Activated CD8-positive, alpha-beta memory T cell treated with anti-CD3 and anti-CD28 coated beads for 36 hours (primary cell): ENCODE measurements around the gene ZNF264. TPM values are rescaled to one million over a fixed set of nuclear protein-coding genes. Genes with fewer than 3 reads are reported as not detected.
"Not testable (repeated sequence)": the region's sequence is repeated elsewhere in the genome, so short reads cannot be mapped to it uniquely, and the experiment has no call there.

Experiments
- CTCF ChIA-PET: fragments of 350-600 bp; sonication (Branson Sonifier 250); formaldehyde crosslinking; loops from one replicate; lab custom pipeline; 2021; ENCODE audit warnings: antibody characterized with exemption; lab: Charles Lee
- POLR2A ChIA-PET: fragments of 350-600 bp; sonication (Branson Sonifier 250); formaldehyde crosslinking; loops from one replicate; lab custom pipeline; 2021; ENCODE audit warnings: antibody characterized with exemption; lab: Charles Lee
- total RNA-seq, 2 experiments: library from RNA; stranded (reverse); gene quantifications; one replicate each; pipeline ENCODE4 v1.2.3, GENCODE V29; 2021

The ZNF264 gene
- total RNA-seq: 10 to 100 TPM; 22.0 to 22.1 TPM

- ChIA-PET CTCF (interaction anchor here (0.6 kb wide), 1 partner anchor 1889 kb away, joined by 3 read pairs; no protein-coding TSS in a partner anchor), POLR2A (no interaction called here)
Measured at GRCh38 chr19:57191141-57192076, at the start of gene ZNF264. ZNF264 (plus strand) TSS chr19:57191500; CDS start chr19:57191914, 414 bp downstream.

GRCh38 chr19:57141699-57142098, 49.6 kb upstream of the ZNF264 start:
- ChIA-PET POLR2A (no interaction called here), CTCF (interaction anchor here (0.6 kb wide), 1 partner anchor 1490 kb away, joined by 3 read pairs; no protein-coding TSS in a partner anchor)

GRCh38 chr19:57152921-57153320, 38.4 kb upstream of the ZNF264 start:
- ChIA-PET POLR2A (no interaction called here), CTCF (no interaction called here)

- POLR2A ChIA-PET: no interaction called here
- CTCF ChIA-PET: no interaction called here
Measured at GRCh38 chr19:57161985-57162539, 29.2 kb upstream of the ZNF264 start.

- ChIA-PET CTCF (no interaction called here), POLR2A (no interaction called here)
Measured at GRCh38 chr19:57165846-57166245, 25.5 kb upstream of the ZNF264 start.

GRCh38 chr19:57167385-57167784, 23.9 kb upstream of the ZNF264 start, which contains the start of gene DUXA:
DUXA (minus strand) TSS chr19:57167485; CDS start chr19:57167443, 42 bp downstream.
- CTCF ChIA-PET: no interaction called here

GRCh38 chr19:57171551-57172081, 19.7 kb upstream of the ZNF264 start:
- ChIA-PET POLR2A (interaction anchor here (1.0 kb wide), 1 partner anchor 108 kb away, joined by 4 read pairs; the partner anchor contains the start of gene ZNF460), CTCF (no interaction called here)

More at GRCh38 chr19:57167385-57167784, 23.9 kb upstream of the ZNF264 start, which contains the start of gene DUXA:
- POLR2A ChIA-PET: no interaction called here

- ChIA-PET CTCF (interaction anchor here (0.6 kb wide), 1 partner anchor 1888 kb away, joined by 3 read pairs; no protein-coding TSS in a partner anchor), POLR2A (no interaction called here)
Measured at GRCh38 chr19:57190301-57190700, 999 bp upstream of the ZNF264 start.

- ChIA-PET POLR2A (no interaction called here), CTCF (no interaction called here)
Measured at GRCh38 chr19:57192077-57192420, 749 bp downstream of the ZNF264 start.

GRCh38 chr19:57192993-57193392, 1.7 kb downstream of the ZNF264 start:
- ChIA-PET POLR2A (interaction anchor here (0.6 kb wide), 1 partner anchor 90 kb away, joined by 3 read pairs; no protein-coding TSS in a partner anchor), CTCF (interaction anchor here (0.7 kb wide), 2 partner anchors 9 to 10 kb away, joined by 3 to 4 read pairs; no protein-coding TSS in a partner anchor)

GRCh38 chr19:57197874-57198273, 6.6 kb downstream of the ZNF264 start:
- POLR2A ChIA-PET, CTCF ChIA-PET: not testable (repeated sequence)

- POLR2A ChIA-PET: no interaction called here
- CTCF ChIA-PET: no interaction called here
Measured at GRCh38 chr19:57202160-57202559, 10.9 kb downstream of the ZNF264 start.

GRCh38 chr19:57210381-57210780, 19.1 kb downstream of the ZNF264 start:
- POLR2A ChIA-PET: no interaction called here
- CTCF ChIA-PET: no interaction called here

- POLR2A ChIA-PET: no interaction called here
Measured at GRCh38 chr19:57212109-57212508, 20.8 kb downstream of the ZNF264 start.

GRCh38 chr19:57227502-57227901, 36.2 kb downstream of the ZNF264 start:
- ChIA-PET CTCF (no interaction called here), POLR2A (no interaction called here)

More at GRCh38 chr19:57212109-57212508, 20.8 kb downstream of the ZNF264 start:
- CTCF ChIA-PET: no interaction called here

- CTCF ChIA-PET: no interaction called here
Measured at GRCh38 chr19:57231686-57232085, 40.4 kb downstream of the ZNF264 start.

GRCh38 chr19:57233207-57233606, 41.9 kb downstream of the ZNF264 start:
- ChIA-PET POLR2A (no interaction called here), CTCF (no interaction called here)

More at GRCh38 chr19:57231686-57232085, 40.4 kb downstream of the ZNF264 start:
- POLR2A ChIA-PET: no interaction called here

GRCh38 chr19:57239982-57240310, 48.6 kb downstream of the ZNF264 start:
- CTCF ChIA-PET: interaction anchor here (1.1 to 1.2 kb wide), 2 partner anchors 23 to 35 kb away, joined by 3 read pairs; no protein-coding TSS in a partner anchor

GRCh38 chr19:57240311-57241090, 49.2 kb downstream of the ZNF264 start, which contains the start of gene ZNF805:
ZNF805 (plus strand) TSS chr19:57240632; CDS start chr19:57240892, 260 bp downstream.
- CTCF ChIA-PET: interaction anchor here (1.2 kb wide), 1 partner anchor 35 kb away, joined by 3 read pairs; no protein-coding TSS in a partner anchor
- POLR2A ChIA-PET: interaction anchor here (1.0 kb wide), 1 partner anchor 81 kb away, joined by 3 read pairs; no protein-coding TSS in a partner anchor

More at GRCh38 chr19:57239982-57240310, 48.6 kb downstream of the ZNF264 start:
- POLR2A ChIA-PET: no interaction called here
